ENCODE measurements around the gene CTRL. TPM values are rescaled to one million over a fixed set of nuclear protein-coding genes. Genes with fewer than 3 reads are reported as not detected.

The CTRL gene
- polyA plus RNA-seq, 1 of the 3 experiments (the other 2 are of a cell fraction) = 1.9 TPM

- Histone ChIP-seq H3K4me3 (ENCODE audit: low read depth in 2 of 2, low read length in 1 of 2) (no peak overlapping the region), H3F3A (replicated peaks; ENCODE audit: insufficient read depth) (peaks cover 12% of the 10 kb centered on the region), H3K4me1 (ENCODE audit: control insufficient read depth in 1 of 2, insufficient read depth in 2 of 2, low read depth in 1 of 2, low read length in 1 of 2) (peaks cover 11 to 13% of the 10 kb centered on the region in 2 experiments; a peak in 2 of 4 replicates), H3K27me3 (ENCODE audit: insufficient read depth) (no peaks in the 10 kb centered on the region), H3K9me3 (no peaks in the 10 kb centered on the region), H3K27ac (ENCODE audit: low read depth in 2 of 2, low read length in 1 of 2) (no peak overlapping the region), H4K20me1 (ENCODE audit: insufficient read depth) (peaks cover 12% of the 10 kb centered on the region), H2AFZ (ENCODE audit: low read depth) (no peak overlapping the region), H3K36me3 (replicated peaks in 1 of 2; ENCODE audit: control insufficient read depth in 1 of 2, insufficient read depth in 2 of 2, low read length in 1 of 2) (peaks cover under 1 to 16% of the 10 kb centered on the region in 2 experiments), H3K9me2 (no peaks in the 10 kb centered on the region), H3K9ac (no peak overlapping the region), H3K4me2 (no peak overlapping the region), H3K79me2 (ENCODE audit: insufficient read depth) (peaks cover 1% of the 10 kb centered on the region)
- WGBS (ENCODE audit: low lambda C conversion rate) = 88% methylated on average over 2 of the region's 3 CpGs
- DNase-seq = no peak
- POLR2A ChIA-PET = interaction anchor here (1.0 kb wide), 1 partner anchor 54 kb away, joined by 4 read pairs; no protein-coding TSS in a partner anchor
- TF ChIP-seq REST (IDR thresholded peaks at IDR 0.05; ENCODE audit: low read depth, low read length) (no peak), RXRA (IDR thresholded peaks at IDR 0.05; ENCODE audit: borderline replicate concordance, low read depth) (no peak), JUND (IDR thresholded peaks at IDR 0.05) (no peak), RCOR1 (IDR thresholded peaks at IDR 0.05; ENCODE audit: low read length) (no peak), ZBTB33 (IDR thresholded peaks at IDR 0.05; ENCODE audit: borderline replicate concordance, low read depth) (no peak), NRF1 (IDR thresholded peaks at IDR 0.05; ENCODE audit: low read depth, low read length) (no peak), RAD21 (IDR thresholded peaks at IDR 0.05; ENCODE audit: low read length) (no peak), GATA2 (CRISPR knock-in tag; IDR thresholded peaks at IDR 0.05) (no peak), MEF2A (IDR thresholded peaks at IDR 0.05; ENCODE audit: borderline replicate concordance, low read depth) (no peak), SIN3A (IDR thresholded peaks at IDR 0.05; ENCODE audit: borderline replicate concordance, low read depth, low read length) (no peak), MXI1 (IDR thresholded peaks at IDR 0.05; ENCODE audit: low read depth, low read length) (no peak), PBX3 (IDR thresholded peaks at IDR 0.05) (no peak), TEAD4 (IDR thresholded peaks at IDR 0.05; ENCODE audit: borderline replicate concordance, insufficient read depth) (no peak), RFX5 (IDR thresholded peaks at IDR 0.05; ENCODE audit: low read length) (no peak), USF2 (IDR thresholded peaks at IDR 0.05; ENCODE audit: borderline replicate concordance, low read depth, low read length) (no peak), FOXM1 (IDR thresholded peaks at IDR 0.05; ENCODE audit: low read depth) (no peak)
- CTCF ChIA-PET = interaction anchor here (1.5 to 22.4 kb wide), 2 partner anchors 43 to 72 kb away, joined by 8 to 564 read pairs; partner anchors contain the start of genes CTRL, LCAT and PSMB10
These were observed 43.3 kb downstream of the CTRL start for GRCh38 chr16:67888331-67888730.

Measured in SK-N-SH (cell line).